ENCODE results near the gene CDH23.

Gene CDH23

DNA sequence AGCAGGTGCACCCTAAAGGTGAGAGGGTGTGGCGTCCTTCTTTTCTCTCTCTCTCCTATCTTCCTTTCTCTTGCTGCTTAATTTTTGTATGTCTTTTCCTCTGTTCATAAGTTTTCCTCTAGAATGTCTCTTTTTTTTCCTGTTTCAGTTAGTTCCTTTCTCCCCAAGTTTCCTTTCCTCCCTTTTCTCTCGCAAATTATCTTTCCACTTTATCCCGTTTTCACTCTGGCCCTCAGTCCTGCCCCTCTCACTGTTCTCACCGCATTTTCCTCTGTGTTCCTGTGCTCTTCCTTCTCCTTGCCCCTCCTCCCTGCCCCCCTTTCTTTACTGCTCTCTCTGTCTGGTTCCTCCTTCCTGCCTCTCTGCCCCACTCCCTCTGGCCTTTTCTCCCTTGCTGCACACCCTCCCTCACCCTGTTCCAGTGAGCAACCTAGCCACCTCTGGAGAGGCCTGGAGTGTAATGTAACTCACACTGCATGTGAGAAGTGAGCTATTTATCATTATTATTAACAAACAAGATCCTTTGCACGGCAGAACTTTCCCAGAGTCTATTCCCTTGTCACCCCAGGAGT lies 164.4 kb downstream of the CDH23 start:
- no peak for TF ChIP-seq POLR2AphosphoS5 (IDR thresholded peaks at IDR 0.05; ENCODE audit: low read depth, low read length)
- TF ChIP-seq, protein P1, sequence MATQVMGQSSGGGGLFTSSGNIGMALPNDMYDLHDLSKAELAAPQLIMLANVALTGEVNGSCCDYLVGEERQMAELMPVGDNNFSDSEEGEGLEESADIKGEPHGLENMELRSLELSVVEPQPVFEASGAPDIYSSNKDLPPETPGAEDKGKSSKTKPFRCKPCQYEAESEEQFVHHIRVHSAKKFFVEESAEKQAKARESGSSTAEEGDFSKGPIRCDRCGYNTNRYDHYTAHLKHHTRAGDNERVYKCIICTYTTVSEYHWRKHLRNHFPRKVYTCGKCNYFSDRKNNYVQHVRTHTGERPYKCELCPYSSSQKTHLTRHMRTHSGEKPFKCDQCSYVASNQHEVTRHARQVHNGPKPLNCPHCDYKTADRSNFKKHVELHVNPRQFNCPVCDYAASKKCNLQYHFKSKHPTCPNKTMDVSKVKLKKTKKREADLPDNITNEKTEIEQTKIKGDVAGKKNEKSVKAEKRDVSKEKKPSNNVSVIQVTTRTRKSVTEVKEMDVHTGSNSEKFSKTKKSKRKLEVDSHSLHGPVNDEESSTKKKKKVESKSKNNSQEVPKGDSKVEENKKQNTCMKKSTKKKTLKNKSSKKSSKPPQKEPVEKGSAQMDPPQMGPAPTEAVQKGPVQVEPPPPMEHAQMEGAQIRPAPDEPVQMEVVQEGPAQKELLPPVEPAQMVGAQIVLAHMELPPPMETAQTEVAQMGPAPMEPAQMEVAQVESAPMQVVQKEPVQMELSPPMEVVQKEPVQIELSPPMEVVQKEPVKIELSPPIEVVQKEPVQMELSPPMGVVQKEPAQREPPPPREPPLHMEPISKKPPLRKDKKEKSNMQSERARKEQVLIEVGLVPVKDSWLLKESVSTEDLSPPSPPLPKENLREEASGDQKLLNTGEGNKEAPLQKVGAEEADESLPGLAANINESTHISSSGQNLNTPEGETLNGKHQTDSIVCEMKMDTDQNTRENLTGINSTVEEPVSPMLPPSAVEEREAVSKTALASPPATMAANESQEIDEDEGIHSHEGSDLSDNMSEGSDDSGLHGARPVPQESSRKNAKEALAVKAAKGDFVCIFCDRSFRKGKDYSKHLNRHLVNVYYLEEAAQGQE (IDR thresholded peaks at IDR 0.05; ENCODE audit: insufficient read depth in 1 of 2, low read depth in 2 of 2, low read length in 2 of 2) = no peak
- no peak for TF ChIP-seq SIN3A (IDR thresholded peaks at IDR 0.05; ENCODE audit: borderline replicate concordance, insufficient read depth, low read length)
- no peak for TF ChIP-seq TAF1 (IDR thresholded peaks at IDR 0.05; ENCODE audit: borderline replicate concordance, insufficient read depth, low read length)
- no peak for TF ChIP-seq FOXP2 (optimal IDR thresholded peaks at IDR 0.05; ENCODE audit: borderline replicate concordance, extremely low read depth, extremely low read length, insufficient read depth)

DNA sequence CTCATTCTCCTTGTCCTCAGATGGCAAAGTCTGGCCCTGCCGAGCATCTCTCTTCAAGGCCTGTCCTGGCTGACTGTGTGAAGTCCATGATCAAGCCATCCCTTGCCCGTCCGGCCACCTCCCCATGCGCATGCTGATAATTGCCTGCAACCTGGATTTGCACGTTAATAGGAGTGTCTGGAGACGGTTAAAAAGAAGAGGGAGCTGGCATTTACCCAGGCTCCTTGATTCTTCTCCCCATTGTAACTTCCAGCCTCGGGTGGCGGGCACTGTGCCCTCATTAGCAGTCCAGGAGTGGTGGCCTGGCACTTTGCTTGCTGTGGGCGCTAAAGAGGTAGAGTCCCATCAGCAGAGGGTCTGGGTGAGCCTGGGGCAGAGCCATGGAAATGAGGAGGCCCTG lies 165.5 kb downstream of the CDH23 start:
- no peak for TF ChIP-seq SIN3A (IDR thresholded peaks at IDR 0.05; ENCODE audit: borderline replicate concordance, insufficient read depth, low read length)
- TF ChIP-seq, protein P1 (IDR thresholded peaks at IDR 0.05; ENCODE audit: insufficient read depth in 1 of 2, low read depth in 2 of 2, low read length in 2 of 2) = no peak
- no peak for TF ChIP-seq TAF1 (IDR thresholded peaks at IDR 0.05; ENCODE audit: borderline replicate concordance, insufficient read depth, low read length)
- no peak for TF ChIP-seq FOXP2 (optimal IDR thresholded peaks at IDR 0.05; ENCODE audit: borderline replicate concordance, extremely low read depth, extremely low read length, insufficient read depth)
- TF ChIP-seq POLR2AphosphoS5 (IDR thresholded peaks at IDR 0.05; ENCODE audit: low read depth, low read length) = no peak

DNA sequence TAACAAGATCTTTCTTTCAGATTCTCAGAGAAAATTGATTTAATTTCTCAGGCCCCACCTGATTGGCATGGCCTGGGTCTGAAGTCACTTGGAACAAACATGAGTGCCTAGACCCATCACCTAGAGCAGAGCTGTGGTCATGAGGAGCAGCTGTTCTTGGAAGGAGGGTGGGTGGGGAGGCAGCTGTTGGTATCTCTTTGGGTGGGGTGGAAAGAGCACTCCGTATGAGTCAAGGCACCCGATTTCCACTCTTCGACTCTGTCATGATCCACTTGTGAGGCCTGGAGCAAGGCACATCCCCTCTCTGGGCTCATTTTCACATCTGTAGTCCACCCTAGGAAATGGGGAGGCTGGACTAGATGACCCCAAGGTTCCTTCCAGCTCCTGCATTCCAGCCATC lies 166.2 kb downstream of the CDH23 start:
- TF ChIP-seq, protein P1 (IDR thresholded peaks at IDR 0.05; ENCODE audit: insufficient read depth in 1 of 2, low read depth in 2 of 2, low read length in 2 of 2) = no peak
- TF ChIP-seq TAF1 (IDR thresholded peaks at IDR 0.05; ENCODE audit: borderline replicate concordance, insufficient read depth, low read length) = no peak
- no peak for TF ChIP-seq SIN3A (IDR thresholded peaks at IDR 0.05; ENCODE audit: borderline replicate concordance, insufficient read depth, low read length)
- no peak for TF ChIP-seq FOXP2 (optimal IDR thresholded peaks at IDR 0.05; ENCODE audit: borderline replicate concordance, extremely low read depth, extremely low read length, insufficient read depth)

DNA sequence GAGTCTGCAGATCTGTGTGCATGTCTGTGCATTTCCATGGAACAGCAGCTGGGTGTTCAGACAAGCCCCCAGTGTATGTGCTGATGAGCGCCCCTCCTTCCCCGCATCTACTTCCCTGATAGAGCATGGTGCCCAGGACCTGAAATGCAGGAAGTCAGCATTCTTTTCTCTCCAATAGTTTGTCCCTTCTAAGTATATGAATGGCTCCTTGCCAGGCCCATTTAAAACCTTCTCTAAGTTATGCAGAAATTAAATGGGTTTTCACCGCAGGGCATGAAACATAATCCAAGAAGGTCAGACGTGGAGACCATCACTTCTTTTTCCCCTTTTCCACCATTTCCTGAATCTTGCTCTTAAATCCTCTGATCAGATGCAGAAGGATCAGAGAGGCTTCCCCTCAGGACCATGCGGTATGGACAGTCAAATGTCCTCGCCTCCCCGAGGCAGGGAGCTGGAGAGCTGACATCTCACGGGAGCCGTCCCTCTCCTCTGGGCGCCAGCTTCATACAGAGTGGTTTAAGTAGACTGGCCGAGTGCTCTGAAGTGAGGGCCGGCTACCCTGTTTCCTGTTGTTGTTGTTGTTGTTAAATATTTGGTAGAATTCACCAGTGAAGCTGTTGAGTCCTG lies 167.6 kb downstream of the CDH23 start:
- no peak for TF ChIP-seq POLR2AphosphoS5 (IDR thresholded peaks at IDR 0.05; ENCODE audit: low read depth, low read length)

DNA sequence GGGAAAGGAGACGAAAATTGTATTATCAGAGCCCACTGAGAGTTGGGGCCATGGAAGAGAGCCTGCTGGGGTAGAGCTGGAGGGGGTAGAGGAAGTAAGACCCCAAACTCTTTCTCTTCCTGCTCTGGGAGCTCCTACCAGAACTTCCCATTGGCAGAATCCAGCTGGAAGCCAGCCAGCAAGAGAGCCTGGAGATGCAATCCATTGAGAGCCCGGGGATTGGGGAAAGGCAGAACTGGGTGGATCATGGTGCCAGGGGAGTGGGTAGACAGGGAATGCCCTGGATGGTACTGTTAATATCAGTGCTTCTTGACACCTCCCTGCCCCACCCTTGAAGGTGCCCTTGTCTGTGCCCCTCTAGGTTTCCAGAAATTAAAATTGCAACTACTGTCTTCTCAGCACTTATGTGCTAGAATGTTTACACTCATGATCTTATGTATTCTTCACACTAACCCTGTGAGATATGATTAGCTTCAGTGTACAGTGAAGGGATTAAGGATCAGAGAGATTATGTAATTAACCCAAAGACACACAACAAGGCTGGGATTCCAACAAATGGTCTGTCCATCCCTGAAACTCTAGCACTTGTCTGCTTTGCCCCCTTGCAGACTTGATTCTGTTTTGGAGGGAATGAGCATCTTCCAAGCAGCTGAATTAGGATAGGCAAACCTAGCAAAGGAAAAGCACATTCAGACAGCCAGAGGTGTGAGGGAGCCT lies 168.7 kb downstream of the CDH23 start:
- no peak for TF ChIP-seq SIN3A (IDR thresholded peaks at IDR 0.05; ENCODE audit: borderline replicate concordance, insufficient read depth, low read length)
- TF ChIP-seq, protein P1 (IDR thresholded peaks at IDR 0.05; ENCODE audit: insufficient read depth in 1 of 2, low read depth in 2 of 2, low read length in 2 of 2) = no peak
- no peak for TF ChIP-seq POLR2AphosphoS5 (IDR thresholded peaks at IDR 0.05; ENCODE audit: low read depth, low read length)
- no peak for TF ChIP-seq FOXP2 (optimal IDR thresholded peaks at IDR 0.05; ENCODE audit: borderline replicate concordance, extremely low read depth, extremely low read length, insufficient read depth)
- TF ChIP-seq TAF1 (IDR thresholded peaks at IDR 0.05; ENCODE audit: borderline replicate concordance, insufficient read depth, low read length) = no peak
